ENCODE measurements around the gene ZGRF1.

ZGRF1 gene

DNA sequence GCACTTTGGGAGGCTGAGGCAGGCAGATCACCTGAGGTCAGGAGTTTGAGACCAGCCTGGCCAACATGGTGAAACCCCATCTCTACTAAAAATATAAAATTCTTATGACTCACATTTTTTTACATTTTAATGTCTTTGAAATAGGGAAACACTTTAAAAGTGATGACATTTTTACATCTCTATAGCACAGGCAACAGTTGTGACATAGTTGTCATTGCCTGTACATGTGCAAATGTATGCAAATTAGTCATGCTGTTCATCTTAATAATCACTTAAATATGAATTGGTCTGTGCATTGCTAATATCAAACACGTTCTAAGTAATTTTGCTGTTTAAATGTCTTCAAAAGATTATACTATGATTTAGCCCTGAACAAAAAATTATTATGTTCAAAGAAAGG is 41.7 kb downstream of the ZGRF1 start:
- in situ Hi-C loops (cut with HindIII; ENCODE audit: low sequenced_read_pairs), result no loop called here
- no peak overlapping the region for H3K4me3 ChIP-seq (ENCODE audit: low read depth, low read length)
- TF ChIP-seq, protein P1, sequence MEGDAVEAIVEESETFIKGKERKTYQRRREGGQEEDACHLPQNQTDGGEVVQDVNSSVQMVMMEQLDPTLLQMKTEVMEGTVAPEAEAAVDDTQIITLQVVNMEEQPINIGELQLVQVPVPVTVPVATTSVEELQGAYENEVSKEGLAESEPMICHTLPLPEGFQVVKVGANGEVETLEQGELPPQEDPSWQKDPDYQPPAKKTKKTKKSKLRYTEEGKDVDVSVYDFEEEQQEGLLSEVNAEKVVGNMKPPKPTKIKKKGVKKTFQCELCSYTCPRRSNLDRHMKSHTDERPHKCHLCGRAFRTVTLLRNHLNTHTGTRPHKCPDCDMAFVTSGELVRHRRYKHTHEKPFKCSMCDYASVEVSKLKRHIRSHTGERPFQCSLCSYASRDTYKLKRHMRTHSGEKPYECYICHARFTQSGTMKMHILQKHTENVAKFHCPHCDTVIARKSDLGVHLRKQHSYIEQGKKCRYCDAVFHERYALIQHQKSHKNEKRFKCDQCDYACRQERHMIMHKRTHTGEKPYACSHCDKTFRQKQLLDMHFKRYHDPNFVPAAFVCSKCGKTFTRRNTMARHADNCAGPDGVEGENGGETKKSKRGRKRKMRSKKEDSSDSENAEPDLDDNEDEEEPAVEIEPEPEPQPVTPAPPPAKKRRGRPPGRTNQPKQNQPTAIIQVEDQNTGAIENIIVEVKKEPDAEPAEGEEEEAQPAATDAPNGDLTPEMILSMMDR (IDR thresholded peaks at IDR 0.05; ENCODE audit: low read depth, low read length, missing control alignments), result no peak
- no peak for DNase-seq (ENCODE audit: low read depth)

DNA sequence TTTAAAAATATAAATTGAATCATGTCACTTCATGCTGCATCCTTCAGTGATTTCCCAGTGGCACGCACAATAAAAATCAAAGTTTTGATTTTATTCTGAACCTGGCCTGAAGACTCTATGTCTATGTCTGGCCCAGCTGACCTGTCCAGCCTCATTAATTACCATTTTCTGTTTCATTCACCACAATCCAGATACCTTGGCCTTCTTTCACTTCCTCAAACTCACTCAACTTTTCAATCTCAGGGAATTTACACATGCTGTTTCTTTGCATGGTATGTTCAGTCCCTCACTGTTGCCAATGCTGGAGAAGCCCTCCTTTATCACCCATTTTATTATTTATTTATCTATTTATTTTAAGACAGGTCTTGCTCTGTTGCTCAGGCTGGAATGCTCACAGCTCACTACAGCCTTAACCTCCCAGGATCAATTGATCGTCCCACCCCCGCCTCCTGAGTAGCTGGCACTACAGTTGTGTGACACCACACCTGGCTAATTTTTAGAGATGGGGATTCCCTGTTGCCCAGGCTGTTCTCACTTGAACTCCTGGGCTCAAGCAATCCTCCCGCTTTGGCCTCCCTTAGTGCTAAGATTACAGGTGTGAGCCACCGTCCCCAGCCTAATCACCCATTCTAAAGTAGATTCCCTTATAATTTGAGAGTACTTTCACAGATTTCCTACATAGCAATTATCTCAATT is 43.1 kb downstream of the ZGRF1 start:
- in situ Hi-C loops (cut with HindIII; ENCODE audit: low sequenced_read_pairs), result no loop called here
- no peak overlapping the region for H3K4me3 ChIP-seq (ENCODE audit: low read depth, low read length)
- TF ChIP-seq, protein P1 (IDR thresholded peaks at IDR 0.05; ENCODE audit: low read depth, low read length, missing control alignments), result no peak
- no peak for DNase-seq (ENCODE audit: low read depth)

DNA sequence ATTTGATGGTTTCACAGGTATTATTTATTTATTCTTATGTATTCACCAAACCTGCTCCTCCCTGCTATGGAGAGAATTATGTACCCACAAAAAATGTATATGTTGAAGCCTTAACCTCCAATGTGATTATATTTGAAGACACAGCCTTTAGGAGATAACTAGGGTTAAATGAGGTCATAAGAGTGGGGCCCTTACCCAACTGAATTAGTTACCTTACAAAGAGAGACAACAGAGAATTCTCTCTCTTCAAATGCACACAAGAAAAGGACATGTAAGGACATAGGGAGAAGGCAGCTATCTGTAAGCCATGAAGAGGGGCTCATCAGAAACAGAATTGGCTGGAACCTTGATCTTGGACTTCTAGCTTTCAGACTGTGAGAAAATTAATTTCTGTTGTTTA is 44.0 kb downstream of the ZGRF1 start:
- TF ChIP-seq, protein P1 (IDR thresholded peaks at IDR 0.05; ENCODE audit: low read depth, low read length, missing control alignments), result no peak
- in situ Hi-C loops (cut with HindIII; ENCODE audit: low sequenced_read_pairs), result no loop called here
- no peak for DNase-seq (ENCODE audit: low read depth)
- H3K4me3 ChIP-seq (ENCODE audit: low read depth, low read length), result no peak overlapping the region

DNA sequence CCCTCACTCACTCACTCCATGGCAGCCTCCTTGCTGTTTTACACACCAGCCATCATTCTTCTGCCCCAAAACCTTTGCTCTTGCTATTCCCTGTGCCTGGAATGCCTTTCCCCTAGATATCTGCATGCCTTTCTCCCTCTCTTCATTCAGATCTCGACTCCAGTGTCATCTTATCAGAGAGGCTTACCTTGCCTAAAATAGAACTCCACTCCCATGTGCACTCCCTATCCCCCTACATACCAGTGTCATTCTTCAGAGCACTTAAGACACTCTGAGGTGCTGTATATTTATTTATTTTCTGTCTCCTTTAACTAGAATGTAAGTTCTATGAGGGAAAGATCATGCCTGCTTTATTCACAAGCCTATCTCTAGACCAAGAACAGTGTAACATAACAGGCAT is 45.1 kb downstream of the ZGRF1 start:
- in situ Hi-C loops (cut with HindIII; ENCODE audit: low sequenced_read_pairs), result no loop called here
- DNase-seq (ENCODE audit: low read depth), result no peak
- TF ChIP-seq, protein P1 (IDR thresholded peaks at IDR 0.05; ENCODE audit: low read depth, low read length, missing control alignments), result no peak
- no peak overlapping the region for H3K4me3 ChIP-seq (ENCODE audit: low read depth, low read length)

DNA sequence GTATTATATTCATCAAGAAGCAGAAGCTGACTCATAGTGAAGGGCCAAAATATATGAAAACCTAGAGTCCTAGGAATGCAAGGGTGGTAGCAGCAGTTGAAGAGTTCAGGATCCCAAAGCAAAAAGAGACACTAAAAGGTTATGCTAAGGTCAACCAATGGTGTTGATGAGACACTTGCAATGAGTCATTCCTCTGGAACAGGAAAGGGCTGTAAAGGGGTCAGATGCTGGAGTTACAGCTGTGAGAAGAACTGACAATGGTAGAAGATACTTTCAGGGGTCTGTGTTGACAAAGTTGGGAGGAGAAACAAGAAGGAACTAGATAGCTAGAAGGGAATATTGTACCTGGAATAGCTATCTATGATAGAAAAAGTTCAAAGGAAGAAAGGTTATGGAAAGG is 47.5 kb downstream of the ZGRF1 start:
- TF ChIP-seq, protein P1 (IDR thresholded peaks at IDR 0.05; ENCODE audit: low read depth, low read length, missing control alignments), result no peak
- in situ Hi-C loops (cut with HindIII; ENCODE audit: low sequenced_read_pairs), result no loop called here
- DNase-seq (ENCODE audit: low read depth), result no peak
- no peak overlapping the region for H3K4me3 ChIP-seq (ENCODE audit: low read depth, low read length)

DNA sequence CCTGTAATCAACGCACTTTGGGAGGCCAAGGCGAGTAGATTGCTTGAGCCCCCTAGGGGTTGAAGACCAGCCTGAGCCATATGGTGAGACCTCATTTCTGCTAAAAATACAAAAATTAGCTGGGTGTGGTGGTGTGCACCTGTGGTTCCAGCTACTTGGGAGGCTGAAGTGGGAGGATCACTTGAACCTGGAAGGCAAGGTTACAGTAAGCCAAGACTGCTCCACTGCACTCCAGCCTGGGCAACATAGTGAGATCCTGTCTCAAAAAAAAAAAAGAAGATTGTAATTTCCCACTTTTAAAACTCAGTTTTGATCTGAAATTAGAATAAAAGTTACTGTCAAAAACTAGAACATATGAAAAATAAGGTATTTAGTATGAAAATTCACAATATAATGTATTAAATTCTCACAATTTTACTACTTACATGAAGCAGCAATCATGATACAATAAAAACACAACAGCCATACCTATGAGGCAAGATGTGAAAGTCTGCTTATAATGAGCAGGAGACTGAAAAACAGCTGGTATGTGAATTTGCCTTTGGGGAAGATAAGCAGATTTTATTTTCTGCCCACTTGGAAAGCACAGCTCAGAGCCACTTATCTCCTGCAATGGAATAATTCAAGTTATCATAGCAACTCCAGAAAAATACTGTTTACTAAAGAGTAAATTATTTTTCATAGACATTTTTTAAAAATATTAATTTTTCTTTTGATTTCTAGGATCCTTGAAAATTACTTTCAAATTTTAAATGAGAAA is 50.6 kb downstream of the ZGRF1 start:
- H3K4me3 ChIP-seq (ENCODE audit: low read depth, low read length), result no peak overlapping the region
- TF ChIP-seq, protein P1 (IDR thresholded peaks at IDR 0.05; ENCODE audit: low read depth, low read length, missing control alignments), result no peak
- no peak for DNase-seq (ENCODE audit: low read depth)
- in situ Hi-C loops (cut with HindIII; ENCODE audit: low sequenced_read_pairs), result no loop called here
